ENCODE data around the gene TPRG1L. TPM values are rescaled to one million over a fixed set of nuclear protein-coding genes. Genes with fewer than 3 reads are reported as not detected.
A peak's percentile ranks its signal among the peaks of the same experiment; 100 is the strongest.

TPRG1L gene
- total and polyA plus RNA-seq, 2 donors from 2014 or later, result 37.1 to 72.4 TPM

- FAIRE-seq (no peak), DNase-seq (peak; percentile 46 to 68 (median 50))
- H3K36me3 ChIP-seq (ENCODE audit: control insufficient read depth in 2 of 3, insufficient read depth in 3 of 3, low read length in 3 of 3), result peaks cover 0 to 14% (median 2%) of the 10 kb centered on the region in 3 donors
- intact Hi-C loops (cut with DNase I), result no loop called here
- no peak for TF ChIP-seq CTCF (IDR thresholded peaks at IDR 0.05; ENCODE audit: borderline replicate concordance, extremely low read depth, insufficient read depth)
- peak overlapping the region; percentile 52 to 62 (median 57) for H3K9ac ChIP-seq (ENCODE audit: low read length in 3 of 3)
- H3K4me1 ChIP-seq (ENCODE audit: control insufficient read depth in 2 of 3, insufficient read depth in 2 of 3, low read depth in 1 of 3, low read length in 3 of 3), result peaks cover 0 to 26% (median 16%) of the 10 kb centered on the region in 3 donors
- no peaks in the 10 kb centered on the region for H3K9me3 ChIP-seq (ENCODE audit: control insufficient read depth in 2 of 3, insufficient read depth in 1 of 3, low read length in 3 of 3)
- H3K27me3 ChIP-seq (ENCODE audit: control insufficient read depth, insufficient read depth, low read length), result no peaks in the 10 kb centered on the region
- peak overlapping the region; percentile 68 to 87 (median 71) for H3K4me3 ChIP-seq (ENCODE audit: low read length in 3 of 3)
- H3K27ac ChIP-seq (ENCODE audit: low read depth in 2 of 2, low read length in 2 of 2), result peak overlapping the region; percentile 8 to 43
Measured at GRCh38 chr1:3623441-3624199, 1.2 kb upstream of the TPRG1L start.

DNA sequence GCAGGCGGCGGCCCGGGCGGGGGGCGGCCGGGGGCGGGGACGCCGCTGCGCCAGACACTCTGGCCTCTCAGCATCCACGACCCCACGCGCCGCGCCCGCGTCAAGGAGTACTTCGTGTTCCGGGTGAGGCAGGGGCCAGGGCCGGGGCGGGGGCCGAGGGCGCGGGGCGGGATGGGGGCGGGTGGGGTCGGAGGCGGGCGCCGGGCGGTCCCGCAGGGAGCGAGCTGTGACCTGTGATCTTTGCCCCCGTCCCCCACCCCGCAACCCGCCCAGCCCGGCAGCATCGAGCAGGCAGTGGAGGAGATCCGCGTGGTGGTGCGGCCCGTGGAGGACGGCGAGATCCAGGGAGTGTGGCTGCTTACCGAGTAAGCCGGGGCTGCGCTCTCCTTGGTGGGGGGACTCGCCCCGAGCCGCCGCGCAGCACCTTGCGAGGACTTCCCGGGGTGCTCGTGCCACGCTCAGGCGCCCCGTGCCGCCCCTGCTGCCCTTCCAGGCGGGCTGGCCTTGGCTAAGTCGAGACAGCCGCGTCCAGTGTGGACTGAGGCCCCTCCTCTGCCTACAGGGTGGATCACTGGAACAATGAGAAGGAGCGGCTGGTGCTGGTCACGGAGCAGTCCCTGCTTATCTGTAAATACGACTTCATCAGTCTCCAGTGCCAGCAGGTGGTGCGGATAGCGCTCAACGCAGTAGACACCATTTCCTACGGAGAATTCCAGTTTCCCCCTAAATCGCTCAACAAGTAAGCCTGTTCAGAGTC, 514 bp downstream of the TPRG1L start:
- Histone ChIP-seq H3K9ac (ENCODE audit: low read length in 3 of 3) (peak overlapping the region in 2 of 3 donors; percentile 20 to 55), H3K9me3 (ENCODE audit: control insufficient read depth in 2 of 3, insufficient read depth in 1 of 3, low read length in 3 of 3) (no peaks in the 10 kb centered on the region), H3K27ac (ENCODE audit: low read depth in 2 of 2, low read length in 2 of 2) (peak overlapping the region in 1 of 2 donors; percentile 11), H3K27me3 (ENCODE audit: control insufficient read depth, insufficient read depth, low read length) (no peaks in the 10 kb centered on the region), H3K4me3 (ENCODE audit: low read length in 3 of 3) (peak overlapping the region; percentile 36 to 72 (median 47)), H3K4me1 (ENCODE audit: control insufficient read depth in 2 of 3, insufficient read depth in 2 of 3, low read depth in 1 of 3, low read length in 3 of 3) (peaks cover 0 to 26% (median 16%) of the 10 kb centered on the region in 3 donors), H3K36me3 (ENCODE audit: control insufficient read depth in 2 of 3, insufficient read depth in 3 of 3, low read length in 3 of 3) (peaks cover 4 to 25% (median 7%) of the 10 kb centered on the region in 3 donors)
- TF ChIP-seq CTCF (IDR thresholded peaks at IDR 0.05; ENCODE audit: borderline replicate concordance, extremely low read depth, insufficient read depth), result no peak
- FAIRE-seq (no peak), DNase-seq (peak; percentile 53 to 82 (median 67))
- intact Hi-C loops (cut with DNase I), result no loop called here

GRCh38 chr1:3626025-3626424, 1.2 kb downstream of the TPRG1L start:
- TF ChIP-seq CTCF (IDR thresholded peaks at IDR 0.05; ENCODE audit: borderline replicate concordance, extremely low read depth, insufficient read depth), result no peak
- H3K9me3 ChIP-seq (ENCODE audit: control insufficient read depth in 2 of 3, insufficient read depth in 1 of 3, low read length in 3 of 3), result no peaks in the 10 kb centered on the region
- H3K4me3 ChIP-seq (ENCODE audit: low read length in 3 of 3), result peak overlapping the region in 2 of 3 donors; percentile 47 to 72
- intact Hi-C loops (cut with DNase I), result no loop called here
- H3K9ac ChIP-seq (ENCODE audit: low read length in 3 of 3), result peak overlapping the region in 1 of 3 donors; percentile 55
- FAIRE-seq, result no peak
- H3K27me3 ChIP-seq (ENCODE audit: control insufficient read depth, insufficient read depth, low read length), result no peaks in the 10 kb centered on the region
- peaks cover 4 to 25% (median 9%) of the 10 kb centered on the region in 3 donors for H3K36me3 ChIP-seq (ENCODE audit: control insufficient read depth in 2 of 3, insufficient read depth in 3 of 3, low read length in 3 of 3)
- DNase-seq, result no peak
- H3K4me1 ChIP-seq (ENCODE audit: control insufficient read depth in 2 of 3, insufficient read depth in 2 of 3, low read depth in 1 of 3, low read length in 3 of 3), result peaks cover 0 to 23% (median 16%) of the 10 kb centered on the region in 3 donors
- no peak overlapping the region for H3K27ac ChIP-seq (ENCODE audit: low read depth in 2 of 2, low read length in 2 of 2)

Data from kidney (tissue), 14 donors.